ENCODE measurements around the gene NXF2. TPM values are rescaled to one million over a fixed set of nuclear protein-coding genes. Genes with fewer than 3 reads are reported as not detected.
"Not testable (repeated sequence)": the region's sequence is repeated elsewhere in the genome, so short reads cannot be mapped to it uniquely, and the experiment has no call there.

The NXF2 gene, protein sequence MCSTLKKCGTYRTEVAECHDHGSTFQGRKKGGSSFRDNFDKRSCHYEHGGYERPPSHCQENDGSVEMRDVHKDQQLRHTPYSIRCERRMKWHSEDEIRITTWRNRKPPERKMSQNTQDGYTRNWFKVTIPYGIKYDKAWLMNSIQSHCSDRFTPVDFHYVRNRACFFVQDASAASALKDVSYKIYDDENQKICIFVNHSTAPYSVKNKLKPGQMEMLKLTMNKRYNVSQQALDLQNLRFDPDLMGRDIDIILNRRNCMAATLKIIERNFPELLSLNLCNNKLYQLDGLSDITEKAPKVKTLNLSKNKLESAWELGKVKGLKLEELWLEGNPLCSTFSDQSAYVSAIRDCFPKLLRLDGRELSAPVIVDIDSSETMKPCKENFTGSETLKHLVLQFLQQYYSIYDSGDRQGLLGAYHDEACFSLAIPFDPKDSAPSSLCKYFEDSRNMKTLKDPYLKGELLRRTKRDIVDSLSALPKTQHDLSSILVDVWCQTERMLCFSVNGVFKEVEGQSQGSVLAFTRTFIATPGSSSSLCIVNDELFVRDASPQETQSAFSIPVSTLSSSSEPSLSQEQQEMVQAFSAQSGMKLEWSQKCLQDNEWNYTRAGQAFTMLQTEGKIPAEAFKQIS
- not detected for polyA plus RNA-seq (2012; ENCODE audit: missing spikeins)

DNA sequence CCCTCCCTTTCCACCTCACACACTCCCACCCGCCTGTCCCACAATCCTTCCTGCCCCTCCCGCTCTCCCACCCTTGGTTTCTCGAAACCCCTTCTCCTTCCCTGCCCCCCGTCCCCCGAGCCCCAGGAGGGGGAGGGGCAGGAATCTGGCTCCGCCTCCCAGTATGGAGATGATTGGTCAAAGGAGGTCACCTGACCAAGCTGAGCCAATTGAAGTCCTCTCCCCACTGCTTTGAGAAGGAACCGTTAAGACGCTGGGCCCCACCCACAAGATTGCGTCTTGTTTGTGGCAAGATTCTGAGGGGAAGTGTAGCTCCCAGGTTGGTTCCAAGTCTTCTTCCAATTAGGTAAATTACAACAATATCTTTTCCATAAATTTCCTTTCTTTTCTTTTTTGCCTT is at the start of gene NXF2:
Gene NXF2 (plus strand): TSS at position 275 of the 400 bp plus-strand sequence. CDS start 59,912 bp downstream, outside the sequence.
- DNase-seq (ENCODE audit: insufficient read length); FAIRE-seq: not testable (repeated sequence)

DNA sequence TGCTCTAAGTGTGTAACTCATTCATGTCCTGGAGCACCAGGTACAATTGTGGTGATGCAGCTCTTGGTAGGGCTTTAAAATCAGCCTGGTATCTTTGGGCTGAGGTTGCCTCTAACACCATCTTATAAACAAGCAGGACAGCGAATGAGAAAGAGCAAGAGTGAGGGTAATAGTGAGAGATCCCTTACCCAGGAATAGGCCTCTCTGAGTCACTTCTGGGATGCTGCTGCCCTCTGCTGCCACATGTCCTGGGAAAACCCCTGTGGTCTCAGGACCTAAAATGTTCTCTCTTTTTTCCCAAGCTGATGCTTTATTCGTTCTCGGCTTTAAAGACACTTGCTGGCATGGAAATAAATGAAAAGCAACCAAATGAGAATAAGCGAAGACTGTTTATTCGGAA is 39.0 kb upstream of the NXF2 start:
- not testable (repeated sequence) for FAIRE-seq; DNase-seq (ENCODE audit: insufficient read length)

DNA sequence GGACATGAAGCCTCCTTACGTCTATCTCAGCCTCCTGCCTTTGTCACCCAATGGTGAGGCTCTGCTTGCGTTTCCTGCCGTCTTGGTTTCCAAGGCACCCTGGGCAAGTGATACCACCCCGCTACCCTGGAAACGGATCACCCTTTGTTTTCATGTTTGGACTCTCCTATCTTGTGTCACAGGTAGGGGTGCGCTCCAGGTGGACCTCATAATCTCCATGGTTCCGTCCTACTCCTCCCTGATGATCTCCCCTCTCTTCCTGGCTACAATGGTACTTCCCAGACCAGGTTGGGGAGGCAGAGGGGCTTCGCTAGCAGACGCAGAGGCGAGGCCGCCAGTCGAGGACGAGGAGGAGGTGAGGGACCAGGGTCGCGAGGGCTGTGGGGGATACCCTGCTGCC is 32.0 kb upstream of the NXF2 start, which contains the start of gene TCP11X1:
Gene TCP11X1 (plus strand): TSS at position 316 of the 400 bp plus-strand sequence.
- not testable (repeated sequence) for DNase-seq (ENCODE audit: insufficient read length); FAIRE-seq

DNA sequence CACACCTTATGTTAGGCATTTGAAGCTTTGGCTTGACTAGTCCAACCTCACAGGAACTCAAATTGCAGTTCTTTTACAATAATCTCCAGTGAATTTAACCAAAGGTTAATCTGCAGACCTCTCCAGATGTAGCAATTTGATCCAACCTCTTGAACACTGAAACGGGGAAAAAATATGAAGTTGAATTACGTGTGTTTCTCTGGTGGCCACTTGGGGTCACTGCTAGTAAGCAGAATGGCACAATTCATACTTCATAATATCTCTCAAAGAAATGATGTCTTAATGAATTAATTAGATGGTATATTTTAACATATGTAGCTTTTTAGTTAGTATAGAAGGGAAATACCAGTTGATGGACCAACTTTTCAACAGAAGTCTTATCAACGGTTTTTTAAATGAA is 30.5 kb upstream of the NXF2 start:
- not testable (repeated sequence) for FAIRE-seq; DNase-seq (ENCODE audit: insufficient read length)

DNA sequence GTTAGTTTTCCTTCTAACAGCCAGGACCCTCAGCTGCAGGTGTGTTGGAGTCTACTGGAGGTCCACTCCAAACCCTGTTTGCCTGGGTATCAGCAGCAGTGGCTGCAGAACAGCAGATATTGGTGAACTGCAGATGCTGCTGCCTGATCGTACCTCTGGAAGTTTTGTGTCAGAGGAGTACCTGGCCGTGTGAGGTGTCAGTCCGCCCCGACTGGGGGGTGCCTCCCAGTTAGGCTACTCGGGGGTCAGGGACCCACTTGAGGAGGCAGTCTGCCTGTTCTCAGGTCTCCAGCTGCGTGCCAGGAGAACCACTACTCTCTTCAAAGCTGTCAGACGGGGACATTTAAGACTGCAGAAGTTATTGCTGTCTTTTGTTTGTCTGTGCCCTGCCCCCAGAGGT is 11.3 kb upstream of the NXF2 start:
- FAIRE-seq, result not testable (repeated sequence)

DNA sequence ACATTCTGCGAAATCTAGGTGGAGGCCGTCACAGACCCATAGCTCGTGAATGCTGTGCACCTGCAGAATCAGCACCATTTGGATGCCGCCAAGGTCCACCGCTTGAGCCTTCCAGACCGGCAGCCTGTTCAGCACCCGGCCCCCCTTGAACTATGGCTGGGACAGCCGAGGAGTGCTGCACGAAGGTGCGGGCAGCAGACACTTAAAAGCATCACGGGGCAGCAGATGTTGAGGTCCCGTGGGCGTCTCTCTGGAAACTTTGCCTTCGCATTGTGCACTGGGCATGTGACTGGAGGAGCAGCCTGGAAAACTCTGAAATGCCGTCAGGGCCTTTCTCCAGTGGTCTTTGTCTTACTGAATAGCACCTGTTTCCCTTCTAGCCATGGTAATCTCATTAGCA is 6.7 kb upstream of the NXF2 start:
- FAIRE-seq; DNase-seq (ENCODE audit: insufficient read length): not testable (repeated sequence)

More for the DNA sequence above, 11.3 kb upstream of the NXF2 start:
- not testable (repeated sequence) for DNase-seq (ENCODE audit: insufficient read length)

DNA sequence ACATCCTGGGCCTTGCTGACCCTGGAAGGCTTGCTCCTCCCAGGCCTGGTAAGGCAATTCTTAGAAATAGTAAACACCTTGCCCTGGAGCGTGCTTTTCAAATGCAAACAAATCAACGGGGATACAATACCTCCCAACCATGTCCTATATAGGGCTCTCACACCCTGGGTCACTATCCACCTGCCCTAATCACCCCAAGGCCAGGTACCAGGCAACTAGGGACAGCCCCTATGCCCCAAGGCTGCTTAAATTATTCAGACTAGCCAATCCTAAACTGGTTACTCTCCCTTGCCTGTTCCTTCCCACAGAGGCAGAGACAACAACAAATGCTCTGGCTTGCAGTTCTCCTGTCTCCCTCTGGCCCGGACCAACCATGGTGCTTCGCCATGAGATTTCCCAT is 25.3 kb downstream of the NXF2 start:
- not testable (repeated sequence) for DNase-seq (ENCODE audit: insufficient read length); FAIRE-seq

DNA sequence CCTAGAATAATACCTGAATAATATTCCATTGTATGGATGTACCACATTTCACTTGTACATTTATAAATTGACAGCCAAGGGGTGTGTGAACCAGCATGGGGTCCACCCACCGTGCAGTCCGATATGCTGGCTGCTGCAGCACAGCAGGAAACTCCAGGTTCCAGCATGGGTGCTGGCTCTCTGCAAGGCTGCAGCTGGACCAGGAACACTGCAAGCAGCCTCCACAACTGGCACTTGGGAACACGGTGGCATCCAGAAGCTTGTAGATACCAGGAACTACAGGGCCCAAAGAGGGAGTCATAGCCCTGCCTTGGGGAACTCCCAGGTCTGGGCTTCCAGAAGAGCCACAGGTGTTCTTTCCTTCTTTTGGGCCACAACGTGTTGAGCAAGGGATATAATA is 91.2 kb downstream of the NXF2 start:
- no peak for DNase-seq (ENCODE audit: insufficient read length)
- no peak for FAIRE-seq
- TF ChIP-seq POLR2AphosphoS5 (IDR thresholded peaks at IDR 0.05; ENCODE audit: low read depth, low read length), result no peak
- TF ChIP-seq POLR2A (IDR thresholded peaks at IDR 0.05; ENCODE audit: low read depth, low read length), result no peak
- TF ChIP-seq TAF1 (IDR thresholded peaks at IDR 0.05; ENCODE audit: borderline replicate concordance, low read depth, low read length), result no peak

DNA sequence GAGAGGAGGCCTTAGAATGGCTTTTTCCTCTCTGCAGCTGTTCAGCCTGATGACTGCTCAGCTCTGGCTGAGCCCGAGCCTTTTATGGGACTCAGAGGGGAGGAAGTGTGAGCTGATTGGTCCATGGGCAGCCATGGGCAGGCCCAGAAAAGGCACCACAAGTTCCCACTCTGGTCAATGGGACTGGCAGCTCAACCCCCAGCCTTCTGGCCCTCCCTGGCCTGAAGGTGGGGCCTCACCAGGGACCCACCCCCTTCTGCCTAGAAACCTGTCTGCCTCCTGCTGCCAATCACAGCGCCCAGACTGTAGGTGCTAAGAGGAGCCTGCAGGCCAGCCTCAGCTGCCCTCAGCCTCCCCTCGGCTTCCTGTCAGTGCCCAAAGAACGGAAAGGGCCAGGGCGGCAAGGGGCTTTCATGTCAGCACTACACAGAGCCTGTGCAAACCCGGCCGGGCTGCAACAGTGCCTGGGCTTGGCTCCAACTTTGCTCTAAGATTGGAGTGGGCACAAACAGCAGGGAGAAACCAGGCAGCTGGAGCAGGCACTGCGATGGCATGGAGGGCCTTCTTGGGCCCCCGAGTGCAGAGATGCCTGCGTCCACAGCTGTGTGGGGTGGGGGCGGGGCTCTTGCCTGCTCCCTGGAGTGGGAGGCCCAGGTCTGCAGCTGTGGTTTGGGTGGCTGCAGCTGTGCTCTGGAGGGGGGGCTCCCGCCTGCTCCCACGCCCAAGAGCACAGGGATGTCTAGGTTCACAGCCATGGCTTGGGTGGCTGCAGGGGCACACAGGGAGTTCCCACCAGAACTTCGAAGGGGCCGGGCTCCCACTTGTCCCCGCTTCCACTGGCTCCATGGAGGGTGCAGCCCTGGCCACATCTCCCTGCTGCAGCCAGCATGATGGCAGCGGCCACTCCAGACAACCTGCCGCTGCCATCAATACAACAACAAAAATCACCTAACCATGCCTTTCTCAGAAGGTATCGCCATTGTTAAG is 92.6 kb downstream of the NXF2 start:
- DNase-seq (ENCODE audit: insufficient read length), result no peak
- no peak for FAIRE-seq
- no peak for TF ChIP-seq POLR2AphosphoS5 (IDR thresholded peaks at IDR 0.05; ENCODE audit: low read depth, low read length)
- no peak for TF ChIP-seq POLR2A (IDR thresholded peaks at IDR 0.05; ENCODE audit: low read depth, low read length)
- TF ChIP-seq TAF1 (IDR thresholded peaks at IDR 0.05; ENCODE audit: borderline replicate concordance, low read depth, low read length), result no peak

DNA sequence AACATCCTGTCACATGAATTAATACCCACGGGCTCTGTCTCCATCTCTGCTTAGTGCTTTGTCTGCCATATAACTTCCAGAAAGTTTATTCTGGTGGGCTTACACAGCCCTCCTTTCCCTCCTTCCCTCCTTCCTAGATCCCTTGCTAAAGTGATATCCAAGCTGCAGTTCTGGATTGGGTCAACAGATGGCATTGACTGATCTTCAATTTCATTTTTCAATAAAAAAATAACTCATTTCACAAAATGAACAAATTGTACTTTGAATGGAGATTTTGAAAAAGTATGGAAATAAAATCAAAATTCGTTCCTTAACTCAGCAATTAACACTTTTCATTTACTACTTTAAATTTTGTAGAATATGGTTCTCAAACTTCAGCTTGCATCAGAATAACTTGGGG is 94.9 kb downstream of the NXF2 start:
- no peak for DNase-seq (ENCODE audit: insufficient read length)
- no peak for FAIRE-seq
- TF ChIP-seq TAF1 (IDR thresholded peaks at IDR 0.05; ENCODE audit: borderline replicate concordance, low read depth, low read length) (no peak), POLR2A (IDR thresholded peaks at IDR 0.05; ENCODE audit: low read depth, low read length) (no peak), POLR2AphosphoS5 (IDR thresholded peaks at IDR 0.05; ENCODE audit: low read depth, low read length) (no peak)

DNA sequence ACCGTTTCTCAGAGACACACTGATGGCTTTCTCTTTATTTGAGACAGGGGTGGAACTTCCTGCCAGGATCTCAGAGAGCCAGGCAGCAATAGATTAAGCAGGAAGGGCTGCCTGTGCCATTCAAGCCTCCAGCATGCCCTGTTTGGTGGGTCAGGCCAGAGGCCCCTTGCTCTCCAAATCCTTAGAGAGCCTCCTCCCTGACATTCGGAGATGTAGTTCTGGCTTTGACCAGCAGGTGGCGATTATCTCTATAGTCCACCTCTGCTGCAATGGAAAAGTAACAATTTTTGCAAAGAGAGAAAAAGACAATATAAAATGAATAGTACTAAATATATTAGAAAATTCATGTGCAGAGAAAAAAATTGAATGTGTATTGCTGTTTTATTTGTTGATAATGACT is 98.9 kb downstream of the NXF2 start:
- TF ChIP-seq POLR2AphosphoS5 (IDR thresholded peaks at IDR 0.05; ENCODE audit: low read depth, low read length) (no peak), POLR2A (IDR thresholded peaks at IDR 0.05; ENCODE audit: low read depth, low read length) (no peak), TAF1 (IDR thresholded peaks at IDR 0.05; ENCODE audit: borderline replicate concordance, low read depth, low read length) (no peak)
- DNase-seq (ENCODE audit: insufficient read length) (no peak), FAIRE-seq (peak; percentile 91)

All from GM12892 (cell line).